ENCODE results near the gene EGF. TPM values are rescaled to one million over a fixed set of nuclear protein-coding genes. Genes with fewer than 3 reads are reported as not detected.

EGF gene
- total RNA-seq, 2 donors from 2014 or later = 14.6 to 33.7 TPM

DNA sequence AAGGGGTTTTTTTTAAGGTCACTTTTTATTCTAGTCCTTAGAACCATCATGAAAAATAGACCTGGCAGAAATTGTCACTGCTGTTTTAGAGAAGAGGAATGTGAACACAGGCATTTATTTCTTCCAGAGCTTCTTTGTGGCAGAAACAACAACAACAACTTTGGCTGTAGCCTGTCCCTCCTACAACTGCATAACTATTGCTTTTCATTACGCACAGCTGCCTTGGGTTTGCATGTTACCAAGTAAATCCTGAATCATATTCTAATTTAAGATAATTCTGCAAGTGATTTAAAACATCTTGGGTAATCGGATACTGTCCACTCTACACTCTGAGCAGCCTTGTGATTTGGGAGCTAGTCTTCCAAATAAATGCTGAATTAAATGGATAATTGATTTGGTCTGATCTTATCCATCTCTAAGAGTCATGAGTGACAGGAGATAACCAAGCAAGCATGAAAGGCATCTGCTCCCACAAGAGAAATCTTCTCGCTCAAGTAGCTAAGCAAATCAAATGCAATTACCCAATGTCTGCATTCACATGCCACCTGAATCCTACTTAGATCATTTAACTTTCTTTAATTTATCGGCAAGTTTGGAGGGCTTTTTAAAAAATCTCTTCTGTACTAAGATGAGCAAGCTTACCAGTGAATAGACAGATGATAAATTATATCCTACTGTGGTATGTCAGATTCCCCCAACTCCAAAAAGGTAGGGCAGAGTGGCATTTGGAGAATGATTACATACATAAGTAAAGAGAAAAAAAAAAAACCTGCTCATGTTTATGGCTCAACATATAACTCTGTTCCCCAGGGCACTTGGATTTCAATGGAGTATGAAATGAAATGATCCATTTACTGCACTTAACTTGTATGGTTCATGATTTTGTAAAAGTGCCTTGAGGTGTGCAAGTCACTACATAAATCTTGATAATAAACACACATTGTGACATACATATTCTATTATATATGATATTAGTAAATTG is 73.6 kb downstream of the EGF start:
- Mint-ChIP-seq H3K4me3 (no peak overlapping the region), H3K9me3 (no peaks in the 10 kb centered on the region), H3K4me1 (peaks cover 7% of the 10 kb centered on the region), H3K27ac (no peak overlapping the region), H3K27me3 (ENCODE audit: insufficient read depth) (no peaks in the 10 kb centered on the region), H3K36me3 (ENCODE audit: low read depth) (peaks cover 5% of the 10 kb centered on the region)
- TF ChIP-seq CTCF (conservative IDR thresholded peaks at IDR 0.05) = no peak
- Histone ChIP-seq H3K9ac (ENCODE audit: extremely low read depth, low read length, poor library complexity, severe bottlenecking) (no peak overlapping the region), H3K27me3 (ENCODE audit: control insufficient read depth, insufficient read depth, low read length, poor library complexity, severe bottlenecking) (no peaks in the 10 kb centered on the region), H3K27ac (ENCODE audit: low read depth, low read length) (no peak overlapping the region), H3K9me3 (ENCODE audit: control insufficient read depth, low read length) (no peaks in the 10 kb centered on the region), H3K4me3 (ENCODE audit: low read length) (no peak overlapping the region), H3K36me3 (ENCODE audit: control insufficient read depth, insufficient read depth, low read length) (peaks cover 11% of the 10 kb centered on the region), H3K4me1 (ENCODE audit: control insufficient read depth, insufficient read depth, low read length) (no peaks in the 10 kb centered on the region)
- 95 to 100% methylated on average over 1 to 4 of the region's 4 CpGs for WGBS, 2 experiments (ENCODE audit: insufficient coverage in 1 of 2, insufficient read length in 1 of 2)
- no peak for DNase-seq

GRCh38 chr4:109989044-109989443 is 76.4 kb downstream of the EGF start:
- no peaks in the 10 kb centered on the region for H3K4me1 ChIP-seq (ENCODE audit: control insufficient read depth, insufficient read depth, low read length)
- H3K4me3 ChIP-seq (ENCODE audit: low read length) = no peak overlapping the region
- Mint-ChIP-seq H3K27ac (no peak overlapping the region), H3K4me1 (peaks cover 9% of the 10 kb centered on the region), H3K4me3 (no peak overlapping the region), H3K9me3 (no peaks in the 10 kb centered on the region), H3K36me3 (ENCODE audit: low read depth) (peaks cover 9% of the 10 kb centered on the region), H3K27me3 (ENCODE audit: insufficient read depth) (no peaks in the 10 kb centered on the region)
- no peak for TF ChIP-seq CTCF (conservative IDR thresholded peaks at IDR 0.05)
- 91 to 92% methylated on average over 13 of the region's 13 CpGs for WGBS, 2 experiments (ENCODE audit: insufficient coverage in 1 of 2, insufficient read length in 1 of 2)
- no peaks in the 10 kb centered on the region for H3K27me3 ChIP-seq (ENCODE audit: control insufficient read depth, insufficient read depth, low read length, poor library complexity, severe bottlenecking)
- no peak overlapping the region for H3K9ac ChIP-seq (ENCODE audit: extremely low read depth, low read length, poor library complexity, severe bottlenecking)
- no peak for DNase-seq
- no peaks in the 10 kb centered on the region for H3K9me3 ChIP-seq (ENCODE audit: control insufficient read depth, low read length)
- no peak overlapping the region for H3K27ac ChIP-seq (ENCODE audit: low read depth, low read length)
- no peaks in the 10 kb centered on the region for H3K36me3 ChIP-seq (ENCODE audit: control insufficient read depth, insufficient read depth, low read length)

GRCh38 chr4:109989618-109990017 is 76.9 kb downstream of the EGF start:
- Histone ChIP-seq H3K9me3 (ENCODE audit: control insufficient read depth, low read length) (no peaks in the 10 kb centered on the region), H3K4me3 (ENCODE audit: low read length) (no peak overlapping the region), H3K27me3 (ENCODE audit: control insufficient read depth, insufficient read depth, low read length, poor library complexity, severe bottlenecking) (no peaks in the 10 kb centered on the region), H3K9ac (ENCODE audit: extremely low read depth, low read length, poor library complexity, severe bottlenecking) (no peak overlapping the region), H3K36me3 (ENCODE audit: control insufficient read depth, insufficient read depth, low read length) (no peaks in the 10 kb centered on the region), H3K27ac (ENCODE audit: low read depth, low read length) (no peak overlapping the region), H3K4me1 (ENCODE audit: control insufficient read depth, insufficient read depth, low read length) (no peaks in the 10 kb centered on the region)
- H3K9me3 Mint-ChIP-seq = no peaks in the 10 kb centered on the region
- no peak overlapping the region for H3K4me3 Mint-ChIP-seq
- peaks cover 9% of the 10 kb centered on the region for H3K4me1 Mint-ChIP-seq
- TF ChIP-seq CTCF (conservative IDR thresholded peaks at IDR 0.05) = no peak
- H3K27me3 Mint-ChIP-seq (ENCODE audit: insufficient read depth) = no peaks in the 10 kb centered on the region
- DNase-seq = no peak
- no peak overlapping the region for H3K27ac Mint-ChIP-seq
- H3K36me3 Mint-ChIP-seq (ENCODE audit: low read depth) = peaks cover 9% of the 10 kb centered on the region
- 90 to 97% methylated on average over 2 to 4 of the region's 6 CpGs for WGBS, 2 experiments (ENCODE audit: insufficient coverage in 1 of 2, insufficient read length in 1 of 2)

Measured in endodermal cell (in vitro differentiated cells).